Measurements from ENCODE around the gene U2AF2.

The U2AF2 gene

GRCh38 chr19:55654868-55655647 lies at the start of gene U2AF2:
TSS of gene U2AF2 (plus strand) at chr19:55655035. CDS start at chr19:55655105, 70 bp downstream.
- peak; percentile 97 for DNase-seq

DNA sequence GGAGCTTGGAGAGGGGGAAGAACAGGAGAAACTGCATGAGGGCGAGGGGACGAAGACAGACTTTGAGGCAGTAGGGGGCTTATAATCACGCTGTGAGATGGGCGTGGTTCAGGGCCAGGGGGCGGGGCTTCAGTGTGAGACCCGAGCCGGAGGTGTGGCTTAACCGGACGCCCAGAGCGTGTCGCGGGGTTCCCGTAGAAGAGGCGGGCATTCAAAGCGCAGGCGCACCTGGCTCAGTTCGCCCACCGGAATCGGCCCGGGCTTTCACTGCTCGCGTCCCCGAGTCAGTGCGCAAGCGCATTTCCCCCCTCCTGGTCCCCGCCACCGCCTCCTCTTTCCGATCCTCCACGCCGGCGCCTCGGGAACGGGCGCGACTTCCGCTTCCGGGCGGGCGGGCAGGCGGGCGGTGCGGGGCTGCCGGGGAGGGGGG lies 49.6 kb upstream of the U2AF2 start:
- DNase-seq: peak; percentile 100

- DNase-seq: peak; percentile 81
Measured at GRCh38 chr19:55605637-55606470, 49.0 kb upstream of the U2AF2 start, which contains the start of gene ZNF865. TSS of gene ZNF865 (plus strand) at chr19:55605647. CDS start at chr19:55613619, 7,972 bp downstream.

GRCh38 chr19:55606471-55606787 lies 48.4 kb upstream of the U2AF2 start:
- no peak for DNase-seq

GRCh38 chr19:55606817-55607216 lies 48.0 kb upstream of the U2AF2 start:
- no peak for DNase-seq

GRCh38 chr19:55609326-55609725 lies 45.5 kb upstream of the U2AF2 start:
- DNase-seq: no peak

DNA sequence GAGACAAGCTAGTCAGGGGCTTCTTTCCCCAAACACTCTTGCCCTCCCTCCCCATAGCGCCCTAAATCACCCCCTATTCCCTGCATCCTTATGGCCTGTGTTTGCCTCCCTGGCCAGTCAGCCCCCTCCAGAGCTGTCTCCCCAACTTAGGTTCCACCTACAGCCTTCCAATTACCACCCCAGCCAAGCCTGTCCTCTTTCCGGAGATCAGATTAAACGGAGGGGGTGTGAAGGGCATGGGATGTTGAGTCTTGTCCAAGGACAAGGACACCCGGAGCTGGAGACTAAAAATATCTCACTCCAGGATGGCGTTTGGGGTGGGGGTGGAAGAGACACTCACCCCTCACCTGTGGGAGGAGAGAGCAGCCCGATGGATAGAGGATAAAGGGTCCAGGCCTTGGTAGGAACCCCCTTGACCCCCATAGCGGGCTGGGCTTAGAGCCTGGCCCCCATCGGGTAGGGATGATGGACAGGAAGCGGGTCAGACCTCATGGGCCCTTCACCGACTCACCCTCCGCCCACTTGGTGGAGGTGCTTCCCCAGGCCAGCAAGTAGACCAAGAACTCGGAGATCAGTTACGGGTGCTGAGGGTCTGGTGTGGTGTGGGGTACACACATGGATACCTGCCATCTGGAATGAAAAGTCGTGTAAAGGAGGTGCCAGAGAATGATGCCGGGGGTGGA lies 43.4 kb upstream of the U2AF2 start:
- DNase-seq: no peak

GRCh38 chr19:55611983-55612645 lies 42.7 kb upstream of the U2AF2 start:
- DNase-seq: no peak

- no peak for DNase-seq
Measured at GRCh38 chr19:55613396-55613795, 41.4 kb upstream of the U2AF2 start.

- no peak for DNase-seq
Measured at GRCh38 chr19:55613930-55614710, 40.7 kb upstream of the U2AF2 start.

GRCh38 chr19:55614711-55615542 lies 39.9 kb upstream of the U2AF2 start:
- no peak for DNase-seq

- DNase-seq: no peak
Measured at GRCh38 chr19:55615543-55616394, 39.1 kb upstream of the U2AF2 start.

DNA sequence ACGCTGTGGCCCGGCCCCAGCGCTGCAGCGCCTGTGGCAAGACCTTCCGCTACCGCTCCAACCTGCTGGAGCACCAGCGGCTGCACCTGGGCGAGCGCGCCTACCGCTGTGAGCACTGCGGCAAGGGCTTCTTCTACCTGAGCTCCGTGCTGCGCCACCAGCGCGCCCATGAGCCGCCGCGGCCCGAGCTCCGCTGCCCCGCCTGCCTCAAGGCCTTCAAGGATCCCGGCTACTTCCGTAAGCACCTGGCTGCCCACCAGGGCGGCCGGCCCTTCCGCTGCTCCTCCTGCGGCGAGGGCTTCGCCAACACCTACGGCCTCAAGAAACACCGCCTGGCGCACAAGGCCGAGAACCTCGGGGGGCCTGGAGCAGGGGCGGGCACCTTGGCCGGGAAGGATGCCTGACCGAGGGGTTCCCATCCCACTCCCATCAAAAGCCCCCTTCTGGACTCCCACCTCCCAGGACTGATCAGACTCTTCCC lies 38.4 kb upstream of the U2AF2 start:
- DNase-seq: no peak

DNA sequence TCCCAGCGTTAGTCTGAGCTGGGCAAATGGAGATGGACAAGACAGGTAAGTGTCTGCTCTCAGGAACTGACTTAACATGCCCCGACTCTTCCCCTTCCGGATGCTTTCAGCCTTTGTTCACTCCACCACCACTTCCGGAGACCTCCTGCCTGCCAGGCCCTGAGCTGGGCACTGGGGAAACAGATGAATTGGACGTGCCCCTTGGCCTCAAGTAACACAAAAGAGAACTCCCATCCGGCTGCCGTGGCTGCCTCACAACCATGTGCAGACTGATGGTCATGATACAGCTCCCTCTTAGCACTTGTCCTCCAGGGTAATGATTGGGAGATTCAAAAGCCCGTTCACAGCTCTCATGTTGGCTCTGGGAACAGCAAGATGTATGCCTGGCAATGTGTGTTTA lies 37.4 kb upstream of the U2AF2 start:
- no peak for DNase-seq

DNA sequence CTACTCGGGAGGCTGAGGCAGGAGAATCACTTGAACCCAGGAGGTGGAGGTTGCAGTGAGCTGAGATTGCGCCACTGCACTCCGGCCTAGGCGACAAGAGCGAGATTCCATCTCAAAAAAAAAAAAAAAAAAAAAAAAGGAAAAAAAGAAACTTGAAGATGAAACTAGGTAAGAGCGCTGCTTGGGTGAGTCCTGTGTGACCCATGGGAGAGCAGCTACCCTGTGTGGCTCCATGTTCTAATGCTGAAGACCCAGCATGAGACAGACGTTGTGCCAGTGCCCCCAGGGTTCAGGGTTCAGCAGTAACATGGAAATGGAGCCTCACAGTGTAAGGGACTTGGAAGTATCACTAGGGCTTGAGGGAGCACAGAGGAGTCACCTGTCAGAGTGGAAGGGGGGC lies 36.4 kb upstream of the U2AF2 start:
- DNase-seq: no peak

- no peak for DNase-seq
Measured at GRCh38 chr19:55619286-55619685, 35.5 kb upstream of the U2AF2 start.

GRCh38 chr19:55620410-55621204 lies 34.2 kb upstream of the U2AF2 start:
- peak; percentile 42 for DNase-seq

DNA sequence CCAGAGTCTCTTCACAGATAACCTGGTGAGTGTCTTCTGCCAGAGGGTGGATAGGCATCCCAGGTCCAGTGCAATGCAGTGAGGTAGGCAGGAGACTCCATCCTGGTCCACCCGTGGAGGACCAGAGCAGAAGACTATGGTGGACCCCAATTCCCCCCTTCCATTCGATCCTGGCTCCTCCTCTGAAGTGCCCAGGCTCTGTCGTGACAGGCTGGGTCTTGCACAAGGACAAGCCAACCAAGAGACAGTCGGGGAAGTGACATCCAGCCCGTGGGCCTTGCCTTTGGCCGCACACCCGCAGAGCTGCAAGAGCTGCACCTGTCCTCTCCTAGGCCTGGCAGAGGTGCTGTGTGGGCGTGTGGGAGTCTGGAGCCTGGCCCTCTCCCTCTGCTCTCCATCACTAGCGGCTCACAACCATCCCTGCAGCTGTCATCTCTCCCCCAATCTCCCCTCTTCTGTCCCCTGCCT lies 33.6 kb upstream of the U2AF2 start:
- DNase-seq: no peak

DNA sequence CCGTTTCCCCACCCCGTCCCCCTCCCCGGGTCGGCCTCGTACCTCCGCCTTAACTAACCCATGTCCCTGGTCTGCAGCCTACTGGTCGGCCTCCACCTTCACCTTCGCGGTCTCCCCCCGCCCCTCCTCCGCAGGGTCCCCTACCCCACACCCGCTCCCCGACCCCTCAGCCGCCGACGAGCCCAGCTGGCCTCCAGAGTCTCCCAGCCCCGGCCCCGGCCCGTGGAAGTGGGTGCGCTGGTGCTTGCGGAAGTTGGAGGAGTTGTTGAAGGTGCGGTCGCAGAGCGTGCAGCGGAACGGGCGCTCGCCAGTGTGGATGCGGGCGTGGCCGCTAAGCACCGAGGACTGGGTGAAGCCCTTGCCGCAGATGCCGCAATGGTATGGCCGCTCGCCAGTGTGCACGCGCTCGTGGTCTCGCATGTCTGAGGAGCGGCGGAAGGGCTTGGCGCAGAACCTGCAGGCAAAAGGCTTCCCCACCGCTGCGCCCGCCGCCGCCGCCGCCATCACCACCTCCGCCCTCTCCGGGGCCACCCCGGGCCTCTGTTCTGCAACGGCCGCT lies 33.1 kb upstream of the U2AF2 start:
- DNase-seq: no peak

All from activated CD4-positive, alpha-beta T cell treated with anti-CD3 and anti-CD28 coated beads for 48 hours (primary cell).